GM12864 (cell line): ENCODE results near the gene ERVK3-1.
"Not testable (repeated sequence)": the region's sequence is repeated elsewhere in the genome, so short reads cannot be mapped to it uniquely, and the experiment has no call there.

ENCODE experiments used
- DNase-seq: peaks from one replicate; pipeline ENCODE4 v3.0.0-alpha.2; 2011; ENCODE audit warnings: low read depth
- H3K4me3 ChIP-seq: 2 replicates; pipeline ENCODE4 v1.5.1; 2011; ENCODE audit warnings: mild to moderate bottlenecking, low read depth, low read length, control low read depth
- TF ChIP-seq, protein P1 (sequence below): IDR thresholded peaks from 2 replicates; pipeline ENCODE4 v1.5.1; 2011; ENCODE audit warnings: low read depth, mild to moderate bottlenecking, moderate library complexity, low read length, control low read depth, inconsistent platforms; ENCODE audit errors: missing control alignments

The ERVK3-1 gene

GRCh38 chr19:58304748-58305064 is 471 bp upstream of the ERVK3-1 start:
- DNase-seq, result no peak
- TF ChIP-seq, protein P1, sequence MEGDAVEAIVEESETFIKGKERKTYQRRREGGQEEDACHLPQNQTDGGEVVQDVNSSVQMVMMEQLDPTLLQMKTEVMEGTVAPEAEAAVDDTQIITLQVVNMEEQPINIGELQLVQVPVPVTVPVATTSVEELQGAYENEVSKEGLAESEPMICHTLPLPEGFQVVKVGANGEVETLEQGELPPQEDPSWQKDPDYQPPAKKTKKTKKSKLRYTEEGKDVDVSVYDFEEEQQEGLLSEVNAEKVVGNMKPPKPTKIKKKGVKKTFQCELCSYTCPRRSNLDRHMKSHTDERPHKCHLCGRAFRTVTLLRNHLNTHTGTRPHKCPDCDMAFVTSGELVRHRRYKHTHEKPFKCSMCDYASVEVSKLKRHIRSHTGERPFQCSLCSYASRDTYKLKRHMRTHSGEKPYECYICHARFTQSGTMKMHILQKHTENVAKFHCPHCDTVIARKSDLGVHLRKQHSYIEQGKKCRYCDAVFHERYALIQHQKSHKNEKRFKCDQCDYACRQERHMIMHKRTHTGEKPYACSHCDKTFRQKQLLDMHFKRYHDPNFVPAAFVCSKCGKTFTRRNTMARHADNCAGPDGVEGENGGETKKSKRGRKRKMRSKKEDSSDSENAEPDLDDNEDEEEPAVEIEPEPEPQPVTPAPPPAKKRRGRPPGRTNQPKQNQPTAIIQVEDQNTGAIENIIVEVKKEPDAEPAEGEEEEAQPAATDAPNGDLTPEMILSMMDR, result no peak

GRCh38 chr19:58305932-58306323 is 751 bp downstream of the ERVK3-1 start:
- H3K4me3 ChIP-seq, result peak overlapping the region; percentile 65
- no peak for DNase-seq
- TF ChIP-seq, protein P1, result no peak

More at GRCh38 chr19:58304748-58305064, 471 bp upstream of the ERVK3-1 start:
- H3K4me3 ChIP-seq, result peak overlapping the region; percentile 65

GRCh38 chr19:58307736-58308135 is 2.6 kb downstream of the ERVK3-1 start:
- no peak overlapping the region for H3K4me3 ChIP-seq
- TF ChIP-seq, protein P1, result no peak
- no peak for DNase-seq

GRCh38 chr19:58310685-58311084 is 5.5 kb downstream of the ERVK3-1 start:
- DNase-seq, H3K4me3 ChIP-seq: not testable (repeated sequence)

DNA sequence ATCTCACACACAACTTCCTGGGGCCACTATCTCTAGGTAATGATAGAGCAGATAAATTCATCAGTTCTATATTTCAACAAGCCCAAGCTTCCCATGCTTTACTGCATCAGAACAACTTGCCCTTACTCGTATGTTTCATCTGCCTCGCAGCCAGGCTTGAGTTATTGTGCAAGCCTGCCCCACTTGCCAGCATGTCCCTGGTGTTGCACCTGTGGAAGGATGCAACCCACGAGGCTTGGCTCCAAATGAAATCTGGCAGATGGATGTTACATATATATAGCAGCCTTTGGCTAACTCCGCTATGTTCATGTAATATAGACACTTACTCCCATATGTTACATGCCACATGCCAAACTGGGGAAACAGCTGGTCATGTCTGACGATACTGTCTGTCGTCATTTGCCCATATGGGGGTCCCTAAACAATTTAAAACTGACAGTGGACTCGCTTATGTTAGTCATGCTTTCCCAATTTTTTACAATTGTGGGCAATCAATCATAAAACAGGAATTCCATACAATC is 6.2 kb downstream of the ERVK3-1 start:
- DNase-seq, result no peak
- no peak overlapping the region for H3K4me3 ChIP-seq
- TF ChIP-seq, protein P1, result no peak

GRCh38 chr19:58315580-58315979 is 10.4 kb downstream of the ERVK3-1 start:
- TF ChIP-seq, protein P1, result no peak
- H3K4me3 ChIP-seq, result no peak overlapping the region
- DNase-seq, result no peak

GRCh38 chr19:58317476-58318072 is 12.4 kb downstream of the ERVK3-1 start:
- H3K4me3 ChIP-seq, result no peak overlapping the region
- TF ChIP-seq, protein P1, result no peak
- no peak for DNase-seq

GRCh38 chr19:58318297-58318696 is 13.1 kb downstream of the ERVK3-1 start:
- H3K4me3 ChIP-seq, result no peak overlapping the region
- DNase-seq, result no peak
- TF ChIP-seq, protein P1, result no peak
